IPS DF 4.7 (cell line): Measurements from ENCODE around the gene KRTAP10-1.

ENCODE experiments used
- DNase-seq: peaks from one replicate; pipeline ENCODE4 v3.0.0-alpha.2; 2013; ENCODE audit warnings: low spot score; ENCODE audit errors: extremely low read depth

The KRTAP10-1 gene

GRCh38 chr21:44528634-44528995, 11.4 kb downstream of the KRTAP10-1 start:
- DNase-seq = no peak

DNA sequence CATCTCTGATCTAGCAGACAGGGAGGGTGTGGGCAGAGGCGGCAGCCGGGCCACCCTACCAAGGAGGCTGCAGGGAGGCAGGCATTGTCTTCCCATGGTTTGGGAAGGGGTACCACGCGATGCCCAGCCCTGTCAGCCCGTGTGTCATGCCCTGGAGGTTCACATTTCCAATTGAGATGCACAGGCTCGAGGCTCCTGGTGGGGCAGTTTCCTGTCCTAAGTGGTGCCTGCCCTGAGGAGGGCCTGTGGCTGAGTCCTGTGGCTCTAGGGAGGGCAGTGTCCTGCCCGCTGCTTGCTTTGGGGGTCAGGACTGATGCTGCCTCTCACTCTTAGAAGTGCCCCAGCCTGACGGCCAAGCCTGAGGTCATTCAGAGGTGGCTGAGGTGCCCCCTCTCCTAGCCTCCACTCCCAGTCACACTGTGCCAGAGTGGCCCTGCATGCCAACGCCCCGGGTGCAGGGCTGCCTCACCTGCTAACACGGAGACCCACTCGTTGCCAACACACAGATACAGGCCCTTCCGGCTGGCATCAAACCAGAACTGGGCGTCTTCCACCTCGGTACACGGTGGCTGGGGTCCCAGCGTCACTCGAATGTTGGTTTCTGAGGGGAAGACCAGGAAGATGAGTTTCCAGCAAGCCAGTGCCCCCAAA, 11.9 kb downstream of the KRTAP10-1 start:
- DNase-seq = no peak

DNA sequence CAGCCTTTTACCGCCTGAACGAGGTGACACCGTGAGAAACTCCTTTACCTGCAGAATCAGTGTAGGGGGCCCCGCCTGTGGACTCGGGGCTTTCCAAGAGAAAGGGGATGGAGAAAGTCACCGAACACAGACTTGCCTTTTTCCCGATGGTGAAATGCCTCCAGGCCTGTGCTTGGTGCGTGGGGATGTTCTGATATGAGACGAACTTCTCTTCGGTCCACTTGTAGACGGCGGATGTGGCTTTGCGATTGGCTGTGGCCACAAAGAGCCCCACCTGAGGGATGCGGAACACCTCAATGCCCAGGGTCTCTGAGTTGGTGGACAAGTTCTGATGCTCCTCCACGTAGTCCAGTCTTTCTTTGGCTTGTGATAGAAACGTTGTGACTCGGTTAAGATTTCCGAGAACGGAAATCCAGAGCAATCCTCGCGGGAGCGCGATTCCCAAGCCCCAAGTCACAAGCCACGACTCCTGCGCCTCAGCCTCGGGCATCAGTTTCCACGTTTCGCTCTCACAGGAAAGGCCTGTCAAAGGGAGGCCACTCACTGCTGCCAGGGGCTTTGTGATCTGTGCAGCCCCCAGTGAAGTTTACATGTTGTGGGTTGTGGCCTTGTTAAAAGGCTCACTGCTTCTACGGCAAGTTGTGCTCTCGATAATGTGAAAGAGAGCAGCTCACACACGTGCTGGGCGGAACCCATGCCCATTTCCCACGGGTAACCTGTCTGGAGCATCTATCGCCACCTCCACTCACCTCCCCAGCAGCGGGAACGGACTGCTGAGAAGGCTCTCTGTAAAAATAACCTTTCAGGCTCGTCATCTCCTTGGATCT, 12.6 kb downstream of the KRTAP10-1 start:
- DNase-seq = no peak

- DNase-seq = no peak
Measured at GRCh38 chr21:44526096-44526997, 13.6 kb downstream of the KRTAP10-1 start.

GRCh38 chr21:44525391-44526095, 14.5 kb downstream of the KRTAP10-1 start:
- DNase-seq = no peak

DNA sequence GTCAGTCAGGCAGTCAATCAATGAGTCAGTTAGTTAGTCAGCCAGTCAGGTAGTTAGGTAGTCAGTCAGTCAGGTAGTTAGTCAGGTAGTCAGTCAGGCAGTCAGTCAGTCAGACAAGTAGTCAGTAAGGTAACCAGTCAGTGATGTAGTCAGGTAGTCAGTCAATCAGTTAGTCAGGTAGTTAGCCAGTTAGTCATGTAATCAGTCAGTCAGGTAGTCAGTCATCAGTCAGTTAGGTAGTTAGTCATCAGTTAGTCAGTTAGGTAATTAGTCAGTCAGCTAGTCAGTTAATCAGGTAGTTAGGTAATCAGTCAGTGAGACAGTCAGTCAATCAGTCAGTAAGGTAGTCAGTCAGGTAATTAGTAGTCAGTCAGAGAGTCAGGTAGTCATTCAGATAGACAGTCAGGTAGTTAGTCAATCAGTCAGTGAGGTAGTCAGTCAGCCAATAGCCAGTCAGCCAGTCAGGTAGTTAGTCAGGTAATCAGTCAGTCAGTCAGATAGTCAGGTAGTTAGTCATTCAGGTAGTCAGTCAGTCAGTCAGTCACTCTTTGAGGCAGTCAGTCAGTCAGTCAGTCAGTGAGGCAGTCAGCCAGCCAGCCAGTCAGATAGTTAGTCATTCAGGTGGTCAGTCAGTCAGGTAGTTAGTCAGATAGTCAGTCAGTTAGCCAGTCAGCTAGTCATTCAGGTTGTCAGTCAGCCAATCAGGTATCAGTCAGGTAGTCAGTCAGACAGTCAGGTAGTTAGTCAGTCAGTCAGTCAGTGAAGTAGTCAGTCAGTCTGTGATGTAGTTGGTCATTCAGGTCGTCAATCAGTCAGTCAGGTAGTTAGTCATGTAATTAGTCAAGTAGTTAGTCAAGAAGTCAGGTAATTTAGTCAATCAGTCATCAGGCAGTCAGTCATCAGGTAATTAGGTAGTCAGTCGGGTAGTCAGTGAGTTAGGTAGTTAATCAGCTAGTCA, 15.3 kb downstream of the KRTAP10-1 start:
- DNase-seq = no peak

DNA sequence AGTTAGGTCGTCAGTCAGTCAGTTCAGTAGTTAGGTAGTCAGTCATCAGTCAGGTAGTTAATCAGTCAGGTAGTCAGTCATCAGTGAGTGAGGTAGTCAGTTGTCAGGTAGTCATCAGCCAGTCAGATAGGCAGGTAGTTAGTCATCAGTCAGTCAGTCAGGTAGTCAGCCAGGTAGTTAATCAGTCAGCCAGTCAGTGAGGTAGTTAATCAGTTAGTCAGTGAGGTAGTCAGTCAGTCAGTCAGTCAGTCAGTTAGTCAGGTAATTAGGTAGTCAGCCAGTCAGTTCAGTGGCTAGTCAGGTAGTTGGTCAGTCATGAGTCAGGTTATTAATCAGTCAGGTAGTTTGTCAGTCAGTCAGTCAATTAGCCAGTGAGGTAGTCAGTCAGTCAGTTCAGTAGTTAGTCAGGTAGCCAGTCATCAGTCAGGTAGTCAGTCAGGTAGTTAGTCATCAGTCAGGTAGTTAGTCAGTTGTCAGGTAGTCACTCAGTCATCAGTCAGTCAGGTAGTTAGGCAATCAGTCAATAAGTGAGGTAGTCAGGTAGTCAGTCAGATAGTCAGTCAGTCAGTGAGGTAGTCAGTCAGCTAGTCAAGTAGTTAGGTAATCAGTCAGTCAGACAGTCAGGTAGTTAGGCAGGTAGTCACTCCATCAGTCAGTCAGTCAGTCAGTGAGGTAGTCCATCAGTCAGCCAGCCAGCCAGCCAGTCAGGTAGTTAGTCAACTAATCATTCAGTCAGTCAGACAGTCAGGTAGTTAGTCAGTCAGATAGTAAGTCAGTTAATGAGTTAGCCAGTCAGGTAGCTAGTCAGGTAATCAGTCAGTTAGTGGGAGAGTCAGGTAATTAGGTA, 16.2 kb downstream of the KRTAP10-1 start:
- DNase-seq = no peak

DNA sequence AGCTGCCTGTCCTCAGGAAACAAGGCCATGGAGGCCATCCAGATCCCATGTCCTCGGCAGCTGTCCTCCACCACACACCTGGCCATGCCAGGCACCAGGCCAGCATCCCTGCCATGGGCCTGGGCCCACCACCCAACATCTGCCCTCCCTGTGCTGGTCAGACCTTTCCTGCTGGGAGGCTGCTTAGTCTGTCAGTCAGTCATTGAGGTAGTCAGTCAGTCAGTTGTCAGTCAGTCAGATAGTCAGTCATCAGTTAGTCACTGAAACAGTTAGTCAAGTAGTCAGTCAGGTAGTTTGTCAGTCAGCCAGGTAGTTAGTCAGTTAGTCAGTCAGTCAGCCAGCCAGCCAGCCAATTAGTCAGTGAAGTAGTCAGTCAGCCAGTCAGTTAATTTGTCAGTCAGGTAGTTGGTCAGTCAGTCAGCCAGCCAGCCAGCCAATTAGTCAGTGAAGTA, 17.2 kb downstream of the KRTAP10-1 start:
- no peak for DNase-seq

- DNase-seq = no peak
Measured at GRCh38 chr21:44521928-44522752, 17.9 kb downstream of the KRTAP10-1 start.

DNA sequence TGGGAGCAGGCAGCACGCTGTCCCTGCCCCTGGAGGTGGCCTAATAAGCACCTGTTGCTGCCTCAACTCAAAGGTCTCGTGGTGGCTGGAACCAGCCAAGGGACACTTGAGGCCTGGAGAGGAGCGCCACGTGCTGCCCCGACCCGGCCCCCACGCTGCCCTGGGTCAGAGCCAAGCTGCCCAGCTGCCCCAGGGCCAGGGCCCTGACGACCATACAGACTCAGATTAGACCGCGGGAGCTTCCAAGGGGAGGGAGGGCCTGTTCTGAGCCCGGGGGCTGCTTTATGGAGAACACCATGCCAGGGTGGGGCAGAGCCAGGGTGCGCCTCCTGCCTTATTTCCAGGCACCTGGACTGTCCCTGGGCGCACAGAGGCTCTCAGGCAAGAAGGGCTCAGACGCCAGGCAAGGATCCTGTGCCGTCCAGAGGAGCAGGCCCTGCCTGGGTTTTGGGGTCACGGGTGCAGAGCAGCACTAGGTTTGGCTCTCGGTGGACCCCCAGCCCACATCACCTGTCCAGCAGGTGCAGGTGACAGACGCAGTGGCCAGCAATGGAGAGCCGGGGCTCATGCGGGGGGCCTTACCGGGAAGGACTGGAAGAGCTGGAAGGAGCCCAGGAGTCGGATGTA, 18.6 kb downstream of the KRTAP10-1 start:
- no peak for DNase-seq

- DNase-seq = no peak
Measured at GRCh38 chr21:44520326-44521300, 19.4 kb downstream of the KRTAP10-1 start.

DNA sequence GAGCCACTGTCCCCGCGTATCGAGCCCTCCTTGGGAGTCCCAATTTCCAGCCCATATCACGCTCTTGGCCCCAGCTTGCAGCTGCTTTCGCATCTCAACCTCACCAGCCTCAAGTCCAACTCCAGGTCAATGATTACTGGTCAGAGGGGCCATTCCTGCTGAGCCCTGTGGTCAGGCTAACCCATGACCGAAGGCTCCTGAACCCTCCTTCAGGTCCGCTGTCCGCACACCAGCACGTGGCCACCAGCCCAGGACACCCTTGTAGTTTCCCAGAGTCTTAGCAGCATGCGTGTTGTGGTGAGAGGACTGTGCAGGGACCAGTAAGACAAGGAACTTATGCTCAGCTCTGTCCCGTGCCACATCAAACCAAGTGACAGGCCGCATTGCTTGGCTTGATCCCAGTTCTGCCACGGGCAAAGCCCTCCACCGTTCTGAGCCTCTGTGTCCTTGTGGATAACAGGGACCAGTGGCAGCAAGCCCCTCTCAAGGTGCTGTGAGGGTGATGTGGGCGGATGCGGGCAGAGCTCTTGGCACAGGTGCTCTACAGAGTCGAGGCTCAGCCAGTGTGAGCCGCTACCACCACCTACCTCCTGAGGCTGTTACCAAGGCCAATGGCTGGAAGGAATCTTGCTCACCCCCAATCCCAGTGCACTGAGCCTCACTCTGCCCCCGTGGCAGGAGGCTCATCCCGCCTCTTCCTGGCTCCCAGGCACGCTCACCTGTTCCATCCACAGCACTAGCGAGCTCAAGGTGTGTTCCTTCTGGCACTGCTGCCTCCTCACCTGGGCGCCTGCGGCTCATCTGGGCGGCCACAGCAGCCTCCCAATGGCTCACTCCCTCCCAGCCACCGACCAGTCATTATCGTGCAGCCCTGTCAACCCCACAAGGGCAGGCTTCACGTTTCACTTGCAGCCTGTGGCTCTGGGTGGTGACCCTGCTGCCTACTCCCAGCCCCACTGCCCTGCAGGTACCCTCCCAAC, 20.4 kb downstream of the KRTAP10-1 start:
- no peak for DNase-seq

DNA sequence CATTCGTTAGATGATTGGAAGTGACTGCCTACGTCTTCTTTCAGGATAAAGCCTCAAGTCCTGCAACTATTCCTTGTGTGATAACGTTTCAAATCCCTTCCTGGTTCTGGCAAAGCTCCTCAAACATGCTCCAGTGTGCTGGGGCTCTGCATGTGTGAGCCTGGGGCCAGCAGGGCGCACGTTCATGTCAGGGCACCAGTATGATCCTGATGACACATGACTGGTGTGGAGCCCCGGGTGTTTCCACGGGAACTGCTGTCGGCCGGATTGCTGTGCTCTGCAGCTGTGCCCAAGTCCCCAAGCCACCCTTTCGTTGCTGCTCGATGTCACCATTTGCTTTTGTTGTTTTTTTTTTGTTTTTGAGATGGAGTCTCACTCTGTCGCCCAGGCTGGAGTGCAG, 21.3 kb downstream of the KRTAP10-1 start:
- DNase-seq = no peak

GRCh38 chr21:44517175-44517899, 22.7 kb downstream of the KRTAP10-1 start:
- peak; percentile 19 for DNase-seq

- no peak for DNase-seq
Measured at GRCh38 chr21:44516828-44517174, 23.2 kb downstream of the KRTAP10-1 start.
